Keratinocyte (primary cell): ENCODE results near the gene ERC1. TPM values are rescaled to one million over a fixed set of nuclear protein-coding genes. Genes with fewer than 3 reads are reported as not detected.

Experiments
- DNase-seq: peaks from one replicate; pipeline ENCODE4 v3.0.0-alpha.2; 2011; ENCODE audit warnings: low read depth, missing footprints, low spot score
- FAIRE-seq: peaks from 2 replicates; lab custom pipeline; 2011; peaks lifted over from hg19 to GRCh38; lab: Jason Lieb, UNC
- H2AFZ ChIP-seq: 2 replicates; pipeline ENCODE4 v1.6.0; 2012; ENCODE audit warnings: low read length, control low read depth, inconsistent platforms; ENCODE audit not compliant: control insufficient read depth
- H3K27ac ChIP-seq: 2 replicates; pipeline ENCODE4 v1.5.1; 2011; ENCODE audit warnings: low read length; ENCODE audit not compliant: control insufficient read depth, insufficient read depth
- H3K27me3 ChIP-seq: 3 replicates; pipeline ENCODE4 v1.6.0; 2011; ENCODE audit warnings: low read length; ENCODE audit not compliant: control insufficient read depth, insufficient read depth; ENCODE audit errors: extremely low read depth
- H3K36me3 ChIP-seq, 2 experiments: 2 replicates in 1 of 2; 3 replicates in 1 of 2; pipeline ENCODE4 v1.5.1; 2011; ENCODE audit warnings: low read length in 2 of 2, mild to moderate bottlenecking in 1 of 2; ENCODE audit not compliant: control insufficient read depth in 2 of 2, insufficient read depth in 2 of 2; ENCODE audit errors: extremely low read depth in 1 of 2
- H3K4me1 ChIP-seq: 3 replicates; pipeline ENCODE4 v1.5.1; 2011; ENCODE audit warnings: low read length; ENCODE audit not compliant: control insufficient read depth, insufficient read depth; ENCODE audit errors: extremely low read depth
- H3K4me2 ChIP-seq: 3 replicates; pipeline ENCODE4 v1.6.0; 2011; ENCODE audit warnings: low read depth, low read length; ENCODE audit not compliant: control insufficient read depth, insufficient read depth; ENCODE audit errors: extremely low read depth
- H3K4me3 ChIP-seq, 3 experiments: fragments of 200-600 bp in 1 of 3; sonication (generic) in 1 of 3; 2 replicates in 2 of 3; 3 replicates in 1 of 3; pipeline ENCODE4 v1.5.1; 2011 to 2016; ENCODE audit warnings: low read length in 3 of 3, mild to moderate bottlenecking in 3 of 3, control low read depth in 2 of 3, inconsistent platforms in 1 of 3, low read depth in 1 of 3, mixed read lengths in 1 of 3, mixed run types in 1 of 3, moderate library complexity in 1 of 3; ENCODE audit not compliant: control insufficient read depth in 2 of 3, insufficient read depth in 2 of 3; ENCODE audit errors: extremely low read depth in 1 of 3
- H3K79me2 ChIP-seq: 2 replicates; pipeline ENCODE4 v1.6.0; 2012; ENCODE audit warnings: low read length; ENCODE audit not compliant: control insufficient read depth, insufficient read depth
- H3K9ac ChIP-seq: 3 replicates; pipeline ENCODE4 v1.6.0; 2011; ENCODE audit warnings: low read length; ENCODE audit not compliant: control insufficient read depth, insufficient read depth; ENCODE audit errors: extremely low read depth
- H3K9me1 ChIP-seq: 3 replicates; pipeline ENCODE4 v1.6.0; 2011; ENCODE audit warnings: low read length; ENCODE audit not compliant: control insufficient read depth, insufficient read depth; ENCODE audit errors: extremely low read depth
- H3K9me3 ChIP-seq: 2 replicates; pipeline ENCODE4 v1.5.1; 2012; ENCODE audit warnings: low read depth, low read length; ENCODE audit not compliant: control insufficient read depth
- H4K20me1 ChIP-seq: 3 replicates; pipeline ENCODE4 v1.6.0; 2011; ENCODE audit warnings: low read length; ENCODE audit not compliant: control insufficient read depth, insufficient read depth; ENCODE audit errors: extremely low read depth
- CTCF ChIP-seq, 3 experiments: IDR thresholded peaks in 1 of 3; conservative IDR thresholded peaks in 1 of 3; optimal IDR thresholded peaks in 1 of 3; 2 replicates in 2 of 3; 3 replicates in 1 of 3; pipeline versions ENCODE3 to v1.5.1; 2011; ENCODE audit warnings: low read length in 3 of 3, mild to moderate bottlenecking in 3 of 3, moderate library complexity in 2 of 3, control low read depth in 1 of 3, inconsistent platforms in 1 of 3; ENCODE audit not compliant: insufficient read depth in 2 of 3; ENCODE audit errors: extremely low read depth in 1 of 3
- EZH2 ChIP-seq: IDR thresholded peaks from one replicate; pipeline ENCODE4 v1.6.1; 2012; ENCODE audit warnings: inconsistent platforms, mild to moderate bottlenecking, low read length, moderate library complexity
- dilution Hi-C: fragments of 300-500 bp; cut with MboI; formaldehyde crosslinking; loops from one replicate; pipeline ENCODE4 v1.7.0; 2020; ENCODE audit warnings: low sequenced_read_pairs; ENCODE audit not compliant: extremely low pct_ligation_motif_present
- polyA plus RNA-seq, 5 experiments: library from polyadenylated mRNA; depleted of rRNA in 3 of 5; stranded (reverse) in 3 of 5; stranded (forward) in 1 of 5; unstranded in 1 of 5; fragments of >200 nt; gene quantifications; 1 replicate in 1 of 5; 2 replicates in 3 of 5; 3 replicates in 1 of 5; pipeline versions ENCODE4 v1.2.1 to v1.2.3, GENCODE V29; 2011 to 2012; ENCODE audit warnings: missing spikeins in 2 of 5, low read depth in 1 of 5, low replicate concordance in 1 of 5

The ERC1 gene
- polyA plus RNA-seq, 1 donor (not counting 4 experiments of a cell fraction or from before 2014, with no cell fraction given) = 16.1 TPM

GRCh38 chr12:1434296-1434955, 443.4 kb downstream of the ERC1 start:
- Histone ChIP-seq H4K20me1 (no peaks in the 10 kb centered on the region), H3K79me2 (no peaks in the 10 kb centered on the region), H3K9ac (no peak overlapping the region), H3K27me3 (no peaks in the 10 kb centered on the region), H3K4me1 (peaks cover 8% of the 10 kb centered on the region), H3K36me3 (no peaks in the 10 kb centered on the region), H3K4me3 (no peak overlapping the region), H3K9me3 (no peaks in the 10 kb centered on the region), H3K27ac (no peak overlapping the region), H3K4me2 (no peak overlapping the region), H2AFZ (no peak overlapping the region), H3K9me1 (peaks cover 2% of the 10 kb centered on the region)
- dilution Hi-C loops = no loop called here
- DNase-seq (no peak), FAIRE-seq (no peak)
- no peak for TF ChIP-seq CTCF (optimal IDR thresholded peaks at IDR 0.05 in 1 of 3, IDR thresholded peaks at IDR 0.05 in 1 of 3, conservative IDR thresholded peaks at IDR 0.05 in 1 of 3; ENCODE audit: extremely low read depth in 1 of 3, insufficient read depth in 2 of 3, low read length in 3 of 3)
- TF ChIP-seq EZH2 = no peak

- Histone ChIP-seq H2AFZ (no peak overlapping the region), H3K9me3 (no peaks in the 10 kb centered on the region), H3K27me3 (no peaks in the 10 kb centered on the region), H3K9ac (no peak overlapping the region), H3K27ac (no peak overlapping the region), H3K79me2 (no peaks in the 10 kb centered on the region), H4K20me1 (no peaks in the 10 kb centered on the region), H3K9me1 (peaks cover 2% of the 10 kb centered on the region), H3K4me1 (peaks cover 8% of the 10 kb centered on the region), H3K36me3 (no peaks in the 10 kb centered on the region), H3K4me3 (no peak overlapping the region), H3K4me2 (no peak overlapping the region)
- DNase-seq = no peak
- dilution Hi-C loops = no loop called here
- TF ChIP-seq EZH2 (no peak), CTCF (optimal IDR thresholded peaks at IDR 0.05 in 1 of 3, IDR thresholded peaks at IDR 0.05 in 1 of 3, conservative IDR thresholded peaks at IDR 0.05 in 1 of 3; ENCODE audit: extremely low read depth in 1 of 3, insufficient read depth in 2 of 3, low read length in 3 of 3) (no peak)
- no peak for FAIRE-seq
Observed at GRCh38 chr12:1435044-1435443, 444.0 kb downstream of the ERC1 start.
